HG03060 (cell line): ENCODE data around the gene PTPN1.

Experiments
- ATAC-seq: cut with Tn5 transposase; IDR thresholded peaks from one replicate; pipeline ENCODE4 v1.9.1; 2021; ENCODE audit warnings: low read depth, moderate number of reproducible peaks; ENCODE audit not compliant: unreplicated experiment

PTPN1 gene

GRCh38 chr20:50569864-50570836 lies 60.0 kb downstream of the PTPN1 start:
- ATAC-seq, result no peak

- ATAC-seq, result no peak
Observed at GRCh38 chr20:50571466-50571865, 61.3 kb downstream of the PTPN1 start.

GRCh38 chr20:50572938-50573777 lies 63.0 kb downstream of the PTPN1 start:
- ATAC-seq, result no peak

- ATAC-seq, result no peak
Observed at GRCh38 chr20:50574108-50574507, 63.9 kb downstream of the PTPN1 start.

GRCh38 chr20:50574586-50574985 lies 64.4 kb downstream of the PTPN1 start:
- ATAC-seq, result no peak

- ATAC-seq, result no peak
Observed at GRCh38 chr20:50575865-50576720, 65.9 kb downstream of the PTPN1 start.

GRCh38 chr20:50577175-50578018 lies 67.2 kb downstream of the PTPN1 start:
- ATAC-seq, result no peak

- no peak for ATAC-seq
Observed at GRCh38 chr20:50578061-50578777, 68.0 kb downstream of the PTPN1 start.

GRCh38 chr20:50578778-50579165 lies 68.6 kb downstream of the PTPN1 start:
- ATAC-seq, result no peak

- no peak for ATAC-seq
Observed at GRCh38 chr20:50579511-50579910, 69.3 kb downstream of the PTPN1 start.

- ATAC-seq, result no peak
Observed at GRCh38 chr20:50580016-50580747, 70.0 kb downstream of the PTPN1 start.

- ATAC-seq, result no peak
Observed at GRCh38 chr20:50580842-50581544, 70.8 kb downstream of the PTPN1 start.

- ATAC-seq, result no peak
Observed at GRCh38 chr20:50582092-50582491, 71.9 kb downstream of the PTPN1 start.

GRCh38 chr20:50582591-50583234 lies 72.5 kb downstream of the PTPN1 start:
- ATAC-seq, result no peak

- no peak for ATAC-seq
Observed at GRCh38 chr20:50583442-50584150, 73.4 kb downstream of the PTPN1 start.

GRCh38 chr20:50584687-50585086 lies 74.5 kb downstream of the PTPN1 start:
- ATAC-seq, result no peak

GRCh38 chr20:50585214-50585613 lies 75.0 kb downstream of the PTPN1 start:
- no peak for ATAC-seq
